Suprapubic skin (tissue), 3 donors: ENCODE results near the gene SCN4A.

Source experiments
- CTCF ChIP-seq, 2 donors: fragments of 200-600 bp in 1 of 2; fragments of 450-650 bp in 1 of 2; sonication (generic) in 1 of 2; IDR thresholded peaks; one replicate each; pipeline ENCODE4 v1.5.1; 2016 to 2019; ENCODE audit warnings: antibody characterized with exemption in 2 of 2, mild to moderate bottlenecking in 1 of 2, moderate library complexity in 1 of 2
- POLR2A ChIP-seq, 2 donors: fragments of 450-650 bp; IDR thresholded peaks; one replicate each; pipeline ENCODE4 v1.6.1; 2017; ENCODE audit warnings: antibody characterized with exemption in 2 of 2, mild to moderate bottlenecking in 2 of 2, moderate library complexity in 2 of 2

GRCh38 chr17:63926164-63926563, 46.6 kb downstream of the SCN4A start:
- TF ChIP-seq CTCF (IDR thresholded peaks at IDR 0.05) (no peak), POLR2A (IDR thresholded peaks at IDR 0.05) (no peak)
